ENCODE measurements around the gene PTTG1. TPM values are rescaled to one million over a fixed set of nuclear protein-coding genes. Genes with fewer than 3 reads are reported as not detected.

PTTG1 gene
- total and polyA plus RNA-seq, 9 of the 15 experiments (the other 6 are each of a cell fraction or from before 2014, with no cell fraction given), result 193 to 1,088 (median 349) TPM

GRCh38 chr5:160387445-160387844 is 34.2 kb upstream of the PTTG1 start:
- no peak for ATAC-seq
- TF ChIP-seq ZNF830 (CRISPR knock-in tag; IDR thresholded peaks at IDR 0.05) (no peak), SREBF1 (IDR thresholded peaks at IDR 0.05; ENCODE audit: borderline replicate concordance, low read depth, low read length) (no peak), NCOR1 (IDR thresholded peaks at IDR 0.05) (no peak), ZNF324 (CRISPR knock-in tag; IDR thresholded peaks at IDR 0.05) (peak; percentile 94), TCF7 (IDR thresholded peaks at IDR 0.05; ENCODE audit: borderline replicate concordance) (no peak), CTBP1 (IDR thresholded peaks at IDR 0.05; ENCODE audit: borderline replicate concordance) (no peak), CBX3 (IDR thresholded peaks at IDR 0.05; ENCODE audit: borderline replicate concordance in 1 of 2, low read length in 2 of 2) (peak in 1 of 2 experiments; percentile 56; a peak in 1 of 3 replicates)
- TF ChIP-seq, protein P1, sequence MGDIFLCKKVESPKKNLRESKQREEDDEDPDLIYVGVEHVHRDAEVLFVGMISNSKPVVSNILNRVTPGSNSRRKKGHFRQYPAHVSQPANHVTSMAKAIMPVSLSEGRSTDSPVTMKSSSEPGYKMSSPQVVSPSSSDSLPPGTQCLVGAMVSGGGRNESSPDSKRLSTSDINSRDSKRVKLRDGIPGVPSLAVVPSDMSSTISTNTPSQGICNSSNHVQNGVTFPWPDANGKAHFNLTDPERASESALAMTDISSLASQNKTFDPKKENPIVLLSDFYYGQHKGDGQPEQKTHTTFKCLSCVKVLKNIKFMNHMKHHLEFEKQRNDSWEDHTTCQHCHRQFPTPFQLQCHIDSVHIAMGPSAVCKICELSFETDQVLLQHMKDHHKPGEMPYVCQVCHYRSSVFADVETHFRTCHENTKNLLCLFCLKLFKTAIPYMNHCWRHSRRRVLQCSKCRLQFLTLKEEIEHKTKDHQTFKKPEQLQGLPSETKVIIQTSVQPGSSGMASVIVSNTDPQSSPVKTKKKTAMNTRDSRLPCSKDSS (IDR thresholded peaks at IDR 0.05; ENCODE audit: low read depth, partially characterized antibody), result peak; percentile 30
- Histone ChIP-seq H3K4me3 (no peak overlapping the region), H3K9me1 (ENCODE audit: control insufficient read depth, insufficient read depth, low read length) (no peaks in the 10 kb centered on the region), H3K9ac (ENCODE audit: insufficient read depth in 1 of 2, low read depth in 2 of 2, low read length in 2 of 2) (no peak overlapping the region), H3K79me2 (ENCODE audit: control insufficient read depth, insufficient read depth, low read length) (no peaks in the 10 kb centered on the region), H3K36me3 (ENCODE audit: control insufficient read depth, insufficient read depth, low read length) (no peaks in the 10 kb centered on the region), H3K27ac (ENCODE audit: extremely low read depth, low read depth, low read length) (no peak overlapping the region), H3K4me2 (ENCODE audit: insufficient read depth, low read length) (no peak overlapping the region), H4K20me1 (replicated peaks; ENCODE audit: control insufficient read depth, insufficient read depth, low read length) (no peaks in the 10 kb centered on the region), H3K9me3 (replicated peaks; ENCODE audit: control insufficient read depth, insufficient read depth, low read depth, low read length) (no peaks in the 10 kb centered on the region; the same call in 1 of the 2 replicates), H3K4me1 (replicated peaks in 1 of 2; ENCODE audit: control insufficient read depth in 2 of 2, insufficient read depth in 2 of 2, low read length in 2 of 2) (no peaks in the 10 kb centered on the region), H3K27me3 (ENCODE audit: control insufficient read depth in 2 of 2, insufficient read depth in 2 of 2, low read length in 2 of 2) (no peaks in the 10 kb centered on the region), H2AFZ (ENCODE audit: low read depth, low read length) (no peak overlapping the region)
- in situ Hi-C loops (cut with MboI), result no loop called here
- FAIRE-seq, result no peak
- intact Hi-C loops (cut with micrococcal nuclease), result no loop called here
- ChIA-PET POLR2A (no interaction called here), CTCF (ENCODE audit: low intra/inter-chr PET ratio) (no interaction called here)
- BruUV-seq (replicated peaks), result no TSS peak
- WGBS (ENCODE audit: insufficient coverage, low coverage, missing lambda C conversion rate), result 10% methylated on average over 1 of the region's 1 CpG
- DNase-seq (ENCODE audit: extremely low read depth in 1 of 4, low spot score in 3 of 4), result no peak

Data from K562 (cell line).